ENCODE results near the gene ATP10B. TPM values are rescaled to one million over a fixed set of nuclear protein-coding genes. Genes with fewer than 3 reads are reported as not detected.

Gene ATP10B
- total RNA-seq, 4 donors from 2014 or later = 116 to 298 (median 150) TPM

- TF ChIP-seq POLR2A (IDR thresholded peaks at IDR 0.05) (no peak), POLR2AphosphoS5 (IDR thresholded peaks at IDR 0.05) (no peak)
- no peak for DNase-seq
- H3K27me3 ChIP-seq = no peaks in the 10 kb centered on the region
- H3K9me3 ChIP-seq = no peaks in the 10 kb centered on the region
- no peak overlapping the region for H3K4me3 ChIP-seq
- in situ Hi-C loops (cut with MboI; ENCODE audit: low pct_ligation_motif_present in 1 of 4, low pct_unique_long_range_greater_than_20kb in 1 of 4, low sequenced_read_pairs in 3 of 4) (no loop called here), intact Hi-C loops (cut with DNase I; ENCODE audit: low total_unique reads) (no loop called here)
- WGBS, 2 donors (ENCODE audit: low coverage in 1 of 2) = 21 to 34% methylated on average over 2 to 4 of the region's 4 CpGs
- no peak overlapping the region for H3K27ac ChIP-seq
- H3K36me3 ChIP-seq = no peaks in the 10 kb centered on the region
- peaks cover 0 to 7% (median 0%) of the 10 kb centered on the region in 4 donors for H3K4me1 ChIP-seq
Measured at GRCh38 chr5:160869989-160870521, 18.0 kb upstream of the ATP10B start.

GRCh38 chr5:160867976-160868375 lies 16.0 kb upstream of the ATP10B start:
- no peak for DNase-seq
- H3K4me1 ChIP-seq = peaks cover 0 to 7% (median 0%) of the 10 kb centered on the region in 4 donors
- 91 to 94% methylated on average over 6 of the region's 6 CpGs for whole genome bisulfite sequencing, 2 donors (ENCODE audit: low coverage in 1 of 2)
- TF ChIP-seq CTCF (IDR thresholded peaks at IDR 0.05) (no peak), POLR2A (IDR thresholded peaks at IDR 0.05) (no peak), POLR2AphosphoS5 (IDR thresholded peaks at IDR 0.05) (no peak)
- H3K36me3 ChIP-seq = no peaks in the 10 kb centered on the region
- H3K27ac ChIP-seq = no peak overlapping the region
- H3K27me3 ChIP-seq = no peaks in the 10 kb centered on the region
- no peaks in the 10 kb centered on the region for H3K9me3 ChIP-seq
- intact Hi-C loops (cut with DNase I; ENCODE audit: low total_unique reads) (no loop called here), in situ Hi-C loops (cut with MboI; ENCODE audit: low pct_ligation_motif_present in 1 of 4, low pct_unique_long_range_greater_than_20kb in 1 of 4, low sequenced_read_pairs in 3 of 4) (no loop called here)
- no peak overlapping the region for H3K4me3 ChIP-seq

- H3K27ac ChIP-seq = no peak overlapping the region
- DNase-seq = no peak
- intact Hi-C loops (cut with DNase I; ENCODE audit: low total_unique reads) (no loop called here), in situ Hi-C loops (cut with MboI; ENCODE audit: low pct_ligation_motif_present in 1 of 4, low pct_unique_long_range_greater_than_20kb in 1 of 4, low sequenced_read_pairs in 3 of 4) (no loop called here)
- 85 to 100% methylated on average over 2 of the region's 2 CpGs for WGBS, 2 donors (ENCODE audit: low coverage in 1 of 2)
- H3K36me3 ChIP-seq = no peaks in the 10 kb centered on the region
- no peaks in the 10 kb centered on the region for H3K4me1 ChIP-seq
- H3K27me3 ChIP-seq = no peaks in the 10 kb centered on the region
- TF ChIP-seq POLR2AphosphoS5 (IDR thresholded peaks at IDR 0.05) = no peak
- TF ChIP-seq CTCF (IDR thresholded peaks at IDR 0.05) = no peak
- TF ChIP-seq EP300 (IDR thresholded peaks at IDR 0.05; ENCODE audit: low read depth) = no peak
- no peak for TF ChIP-seq POLR2A (IDR thresholded peaks at IDR 0.05)
- no peak overlapping the region for H3K4me3 ChIP-seq
- no peaks in the 10 kb centered on the region for H3K9me3 ChIP-seq
Measured at GRCh38 chr5:160851451-160851850, 560 bp downstream of the ATP10B start.

- intact Hi-C loops (cut with DNase I; ENCODE audit: low total_unique reads) = no loop called here
- no peaks in the 10 kb centered on the region for H3K36me3 ChIP-seq
- no peaks in the 10 kb centered on the region for H3K4me1 ChIP-seq
- in situ Hi-C loops (cut with MboI; ENCODE audit: low pct_ligation_motif_present in 1 of 4, low pct_unique_long_range_greater_than_20kb in 1 of 4, low sequenced_read_pairs in 3 of 4) = no loop called here
- no peak overlapping the region for H3K27ac ChIP-seq
- DNase-seq = no peak
- no peak for TF ChIP-seq POLR2AphosphoS5 (IDR thresholded peaks at IDR 0.05)
- TF ChIP-seq EP300 (IDR thresholded peaks at IDR 0.05; ENCODE audit: low read depth) = no peak
- no peak for TF ChIP-seq POLR2A (IDR thresholded peaks at IDR 0.05)
- TF ChIP-seq CTCF (IDR thresholded peaks at IDR 0.05) = no peak
- 76 to 81% methylated on average over 3 of the region's 3 CpGs for WGBS, 2 donors (ENCODE audit: low coverage in 1 of 2)
- H3K4me3 ChIP-seq = no peak overlapping the region
- no peaks in the 10 kb centered on the region for H3K9me3 ChIP-seq
- no peaks in the 10 kb centered on the region for H3K27me3 ChIP-seq
Measured at GRCh38 chr5:160850421-160850820, 1.6 kb downstream of the ATP10B start.

GRCh38 chr5:160847526-160848085 lies 4.4 kb downstream of the ATP10B start:
- in situ Hi-C loops (cut with MboI; ENCODE audit: low pct_ligation_motif_present in 1 of 4, low pct_unique_long_range_greater_than_20kb in 1 of 4, low sequenced_read_pairs in 3 of 4) (no loop called here), intact Hi-C loops (cut with DNase I; ENCODE audit: low total_unique reads) (no loop called here)
- 81 to 87% methylated on average over 5 of the region's 5 CpGs for WGBS, 2 donors (ENCODE audit: low coverage in 1 of 2)
- DNase-seq = no peak
- Histone ChIP-seq H3K4me1 (no peaks in the 10 kb centered on the region), H3K4me3 (no peak overlapping the region), H3K36me3 (no peaks in the 10 kb centered on the region), H3K27me3 (no peaks in the 10 kb centered on the region), H3K27ac (no peak overlapping the region), H3K9me3 (no peaks in the 10 kb centered on the region)
- no peak for TF ChIP-seq POLR2AphosphoS5 (IDR thresholded peaks at IDR 0.05)
- TF ChIP-seq EP300 (IDR thresholded peaks at IDR 0.05; ENCODE audit: low read depth) = no peak
- TF ChIP-seq CTCF (IDR thresholded peaks at IDR 0.05) = no peak

Data from transverse colon (tissue), 4 donors.